HuH-7 (cell line): ENCODE measurements around the gene CHIC2.
"Not testable (repeated sequence)": the region's sequence is repeated elsewhere in the genome, so short reads cannot be mapped to it uniquely, and the experiment has no call there.

Experiments used
- DNase-seq: peaks from one replicate; pipeline ENCODE4 v3.0.0; 2011; ENCODE audit warnings: low spot score

Gene CHIC2

GRCh38 chr4:54061067-54061466, 3.3 kb downstream of the CHIC2 start:
- DNase-seq: no peak

- DNase-seq: no peak
Measured at GRCh38 chr4:54060116-54060515, 4.3 kb downstream of the CHIC2 start.

GRCh38 chr4:54058171-54058570, 6.2 kb downstream of the CHIC2 start:
- no peak for DNase-seq

GRCh38 chr4:54056360-54056759, 8.0 kb downstream of the CHIC2 start:
- DNase-seq: no peak

- no peak for DNase-seq
Measured at GRCh38 chr4:54055494-54055893, 8.9 kb downstream of the CHIC2 start.

GRCh38 chr4:54054501-54054900, 9.9 kb downstream of the CHIC2 start:
- no peak for DNase-seq

GRCh38 chr4:54053322-54053721, 11.1 kb downstream of the CHIC2 start:
- DNase-seq: not testable (repeated sequence)

GRCh38 chr4:54050214-54050904, 14.0 kb downstream of the CHIC2 start:
- no peak for DNase-seq

GRCh38 chr4:54043630-54044029, 20.8 kb downstream of the CHIC2 start:
- DNase-seq: not testable (repeated sequence)

GRCh38 chr4:54041933-54042332, 22.5 kb downstream of the CHIC2 start:
- DNase-seq: no peak

- DNase-seq: no peak
Measured at GRCh38 chr4:54041100-54041499, 23.3 kb downstream of the CHIC2 start.

GRCh38 chr4:54038056-54038455, 26.3 kb downstream of the CHIC2 start:
- no peak for DNase-seq

- no peak for DNase-seq
Measured at GRCh38 chr4:54036184-54036583, 28.2 kb downstream of the CHIC2 start.

GRCh38 chr4:54032558-54033135, 31.8 kb downstream of the CHIC2 start:
- no peak for DNase-seq

- no peak for DNase-seq
Measured at GRCh38 chr4:54027311-54027710, 37.1 kb downstream of the CHIC2 start.

- no peak for DNase-seq
Measured at GRCh38 chr4:54025582-54025981, 38.8 kb downstream of the CHIC2 start.

GRCh38 chr4:54023019-54023418, 41.4 kb downstream of the CHIC2 start:
- DNase-seq: not testable (repeated sequence)

GRCh38 chr4:54017974-54018373, 46.4 kb downstream of the CHIC2 start:
- DNase-seq: no peak

GRCh38 chr4:54017308-54017707, 47.1 kb downstream of the CHIC2 start:
- DNase-seq: no peak

GRCh38 chr4:54016504-54016903, 47.9 kb downstream of the CHIC2 start:
- no peak for DNase-seq

GRCh38 chr4:54015423-54016030, 48.9 kb downstream of the CHIC2 start:
- no peak for DNase-seq

GRCh38 chr4:54014666-54015160, 49.7 kb downstream of the CHIC2 start:
- no peak for DNase-seq

- DNase-seq: no peak
Measured at GRCh38 chr4:54011201-54011600, 53.2 kb downstream of the CHIC2 start.
